GM12891 (cell line): Measurements from ENCODE around the gene SP6.

Experiments
- POLR2A ChIP-seq: IDR thresholded peaks from 2 replicates; pipeline ENCODE4 v1.6.1; 2011; ENCODE audit warnings: low read depth, low read length, control low read depth
- POLR2AphosphoS5 ChIP-seq: IDR thresholded peaks from 2 replicates; pipeline ENCODE4 v1.6.1; 2011; ENCODE audit warnings: low read depth, low read length, control low read depth

- TF ChIP-seq POLR2A (no peak), POLR2AphosphoS5 (no peak)
Observed at GRCh38 chr17:47810901-47811635, 39.9 kb downstream of the SP6 start.
